ENCODE results near the gene CCL1.

The CCL1 gene

GRCh38 chr17:34386343-34386696 is 23.3 kb upstream of the CCL1 start:
- TF ChIP-seq, protein P1, sequence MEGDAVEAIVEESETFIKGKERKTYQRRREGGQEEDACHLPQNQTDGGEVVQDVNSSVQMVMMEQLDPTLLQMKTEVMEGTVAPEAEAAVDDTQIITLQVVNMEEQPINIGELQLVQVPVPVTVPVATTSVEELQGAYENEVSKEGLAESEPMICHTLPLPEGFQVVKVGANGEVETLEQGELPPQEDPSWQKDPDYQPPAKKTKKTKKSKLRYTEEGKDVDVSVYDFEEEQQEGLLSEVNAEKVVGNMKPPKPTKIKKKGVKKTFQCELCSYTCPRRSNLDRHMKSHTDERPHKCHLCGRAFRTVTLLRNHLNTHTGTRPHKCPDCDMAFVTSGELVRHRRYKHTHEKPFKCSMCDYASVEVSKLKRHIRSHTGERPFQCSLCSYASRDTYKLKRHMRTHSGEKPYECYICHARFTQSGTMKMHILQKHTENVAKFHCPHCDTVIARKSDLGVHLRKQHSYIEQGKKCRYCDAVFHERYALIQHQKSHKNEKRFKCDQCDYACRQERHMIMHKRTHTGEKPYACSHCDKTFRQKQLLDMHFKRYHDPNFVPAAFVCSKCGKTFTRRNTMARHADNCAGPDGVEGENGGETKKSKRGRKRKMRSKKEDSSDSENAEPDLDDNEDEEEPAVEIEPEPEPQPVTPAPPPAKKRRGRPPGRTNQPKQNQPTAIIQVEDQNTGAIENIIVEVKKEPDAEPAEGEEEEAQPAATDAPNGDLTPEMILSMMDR (IDR thresholded peaks at IDR 0.05; ENCODE audit: low read depth, low read length): no peak
- no peaks in the 10 kb centered on the region for H3K4me1 ChIP-seq
- H3K4me3 ChIP-seq (ENCODE audit: low read depth, low read length): no peak overlapping the region
- no peaks in the 10 kb centered on the region for H3K36me3 ChIP-seq
- DNase-seq: no peak
- H3K27me3 ChIP-seq: peaks cover 27% of the 10 kb centered on the region
- H3K9me3 ChIP-seq: no peaks in the 10 kb centered on the region

GRCh38 chr17:34384822-34385605 is 22.0 kb upstream of the CCL1 start:
- TF ChIP-seq, protein P1 (IDR thresholded peaks at IDR 0.05; ENCODE audit: low read depth, low read length): no peak
- peaks cover 32% of the 10 kb centered on the region for H3K27me3 ChIP-seq

DNA sequence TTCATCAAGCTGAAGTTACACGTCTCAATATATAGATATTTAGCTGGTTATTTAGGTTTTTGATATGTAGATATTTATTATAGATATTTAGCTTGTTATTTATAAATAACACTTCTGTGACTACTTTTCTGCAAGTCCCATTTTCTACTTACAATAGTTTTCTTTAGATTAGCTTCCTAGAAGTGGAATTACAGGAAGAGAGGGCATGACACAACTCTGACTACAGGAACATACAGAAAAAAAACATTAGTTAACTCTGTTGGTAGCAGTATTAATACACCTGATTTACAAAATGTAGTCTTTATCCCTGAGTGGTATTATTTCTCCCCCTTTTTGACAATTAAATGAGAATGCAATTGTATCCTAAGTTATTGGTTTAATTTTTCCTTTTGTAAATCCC is 21.2 kb upstream of the CCL1 start:
- Histone ChIP-seq H3K27me3 (peaks cover 32% of the 10 kb centered on the region), H3K4me3 (ENCODE audit: low read depth, low read length) (no peak overlapping the region)
- TF ChIP-seq, protein P1 (IDR thresholded peaks at IDR 0.05; ENCODE audit: low read depth, low read length): no peak

More at GRCh38 chr17:34384822-34385605, 22.0 kb upstream of the CCL1 start:
- Histone ChIP-seq H3K36me3 (no peaks in the 10 kb centered on the region), H3K4me1 (no peaks in the 10 kb centered on the region), H3K4me3 (ENCODE audit: low read depth, low read length) (no peak overlapping the region), H3K9me3 (no peaks in the 10 kb centered on the region)
- no peak for DNase-seq

GRCh38 chr17:34383216-34383615 is 20.2 kb upstream of the CCL1 start:
- Histone ChIP-seq H3K27me3 (peaks cover 32% of the 10 kb centered on the region), H3K4me1 (no peaks in the 10 kb centered on the region), H3K9me3 (no peaks in the 10 kb centered on the region), H3K36me3 (no peaks in the 10 kb centered on the region), H3K4me3 (ENCODE audit: low read depth, low read length) (no peak overlapping the region)
- no peak for DNase-seq
- TF ChIP-seq, protein P1 (IDR thresholded peaks at IDR 0.05; ENCODE audit: low read depth, low read length): no peak

More for the DNA sequence above, 21.2 kb upstream of the CCL1 start:
- Histone ChIP-seq H3K36me3 (no peaks in the 10 kb centered on the region), H3K4me1 (no peaks in the 10 kb centered on the region), H3K9me3 (no peaks in the 10 kb centered on the region)
- DNase-seq: no peak

GRCh38 chr17:34382621-34383124 is 19.6 kb upstream of the CCL1 start:
- TF ChIP-seq, protein P1 (IDR thresholded peaks at IDR 0.05; ENCODE audit: low read depth, low read length): no peak
- H3K4me1 ChIP-seq: no peaks in the 10 kb centered on the region
- no peaks in the 10 kb centered on the region for H3K9me3 ChIP-seq
- peaks cover 32% of the 10 kb centered on the region for H3K27me3 ChIP-seq
- no peaks in the 10 kb centered on the region for H3K36me3 ChIP-seq
- DNase-seq: no peak
- no peak overlapping the region for H3K4me3 ChIP-seq (ENCODE audit: low read depth, low read length)

GRCh38 chr17:34379868-34380267 is 16.8 kb upstream of the CCL1 start:
- no peak for DNase-seq
- TF ChIP-seq, protein P1 (IDR thresholded peaks at IDR 0.05; ENCODE audit: low read depth, low read length): no peak
- no peaks in the 10 kb centered on the region for H3K4me1 ChIP-seq
- H3K4me3 ChIP-seq (ENCODE audit: low read depth, low read length): no peak overlapping the region
- no peaks in the 10 kb centered on the region for H3K9me3 ChIP-seq
- no peaks in the 10 kb centered on the region for H3K36me3 ChIP-seq
- peaks cover 37% of the 10 kb centered on the region for H3K27me3 ChIP-seq
